Measurements from ENCODE around the gene ARPC1B. TPM values are rescaled to one million over a fixed set of nuclear protein-coding genes. Genes with fewer than 3 reads are reported as not detected.
"Not testable (repeated sequence)": the region's sequence is repeated elsewhere in the genome, so short reads cannot be mapped to it uniquely, and the experiment has no call there.

Gene ARPC1B
- total RNA-seq = 100 to 1,000 TPM in 3 of 4 donors, 10 to 100 TPM in 1; 74.5 to 275 (median 196) TPM

DNA sequence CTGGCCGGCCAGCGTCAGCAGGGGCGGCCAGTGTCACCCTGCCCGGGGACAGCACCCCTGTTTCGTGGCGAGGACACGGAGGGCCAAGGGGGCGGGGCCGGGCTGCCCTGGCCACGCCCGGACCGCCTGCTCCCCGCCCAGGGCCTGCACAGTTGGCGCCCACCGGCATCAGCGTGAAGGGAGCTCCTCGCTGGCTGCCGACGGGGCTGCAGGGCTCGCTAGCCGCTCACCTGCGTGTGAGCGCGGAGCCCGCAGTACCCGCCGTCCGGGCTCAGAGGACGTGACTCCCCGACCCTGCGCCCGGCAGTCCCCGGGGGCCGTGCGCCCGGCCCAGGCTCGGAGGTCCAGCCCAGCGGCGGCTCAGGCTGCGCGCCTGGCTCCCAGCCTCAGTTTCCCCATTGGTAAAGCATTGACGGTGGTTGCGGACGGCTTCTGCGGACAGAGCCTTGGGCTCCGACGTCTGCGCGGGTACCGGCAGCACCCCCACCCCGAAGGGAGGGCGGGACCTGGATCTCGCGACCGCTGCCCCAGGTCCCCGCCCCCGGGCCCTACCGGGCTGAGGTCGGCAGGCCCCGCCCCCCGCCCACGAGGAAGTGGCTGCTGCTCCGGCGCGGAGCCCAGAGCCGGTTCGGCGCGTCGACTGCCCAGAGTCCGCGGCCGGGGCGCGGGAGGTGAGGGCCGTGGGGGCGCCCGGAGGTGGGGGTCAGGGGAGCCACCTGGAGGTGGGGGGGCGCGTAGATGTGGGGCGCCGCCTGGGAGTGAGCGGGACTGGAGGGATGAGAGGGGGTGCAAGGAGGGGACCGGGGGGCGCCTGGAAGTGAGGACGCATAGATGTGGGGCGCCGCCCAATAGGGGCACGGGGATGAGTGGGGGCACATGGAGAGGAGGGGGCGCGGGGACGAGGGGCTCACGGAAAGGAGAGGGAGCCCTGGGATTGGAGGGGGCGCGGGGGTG lies at the start of gene ARPC1B:
Gene ARPC1B (plus strand): TSS at position 620 of the 954 bp plus-strand sequence. CDS start 10,985 bp downstream, outside the sequence.
- peak; percentile 69 to 75 for DNase-seq
- intact Hi-C loops (cut with DNase I; ENCODE audit: low total_unique reads) = no loop called here
- H3K4me1 ChIP-seq = peaks cover 0 to 6% of the 10 kb centered on the region in 2 donors

GRCh38 chr7:99325001-99325493 lies 49.5 kb upstream of the ARPC1B start:
- DNase-seq = no peak
- Histone ChIP-seq H3K9me3 (no peaks in the 10 kb centered on the region), H3K27me3 (no peaks in the 10 kb centered on the region), H3K36me3 (no peaks in the 10 kb centered on the region), H3K4me3 (peak overlapping the region; percentile 90 to 94), H3K4me1 (peaks cover 0 to 6% of the 10 kb centered on the region in 2 donors), H3K27ac (peak overlapping the region; percentile 75 to 84)
- TF ChIP-seq POLR2A (IDR thresholded peaks at IDR 0.05) = no peak
- TF ChIP-seq CTCF (IDR thresholded peaks at IDR 0.05) = no peak
- intact Hi-C loops (cut with DNase I; ENCODE audit: low total_unique reads) = no loop called here

More for the DNA sequence above, at the start of gene ARPC1B:
- no peaks in the 10 kb centered on the region for H3K27me3 ChIP-seq
- TF ChIP-seq POLR2A (IDR thresholded peaks at IDR 0.05) (peak in 1 of 2 donors; percentile 38), CTCF (IDR thresholded peaks at IDR 0.05) (no peak)
- H3K9me3 ChIP-seq = no peaks in the 10 kb centered on the region
- peak within 1 kb of the TSS; percentile 78 to 79 for H3K27ac ChIP-seq
- H3K4me3 ChIP-seq = peak within 1 kb of the TSS; percentile 73 to 74
- H3K36me3 ChIP-seq = no peaks in the 10 kb centered on the region

GRCh38 chr7:99325592-99326407 lies 48.7 kb upstream of the ARPC1B start, which contains the start of gene ARPC1A:
TSS of gene ARPC1A (plus strand) at chr7:99325898. CDS start at chr7:99333354, 7,456 bp downstream.
- intact Hi-C loops (cut with DNase I; ENCODE audit: low total_unique reads) = no loop called here
- H3K4me1 ChIP-seq = peaks cover 0 to 6% of the 10 kb centered on the region in 2 donors
- H3K36me3 ChIP-seq = no peaks in the 10 kb centered on the region
- no peaks in the 10 kb centered on the region for H3K27me3 ChIP-seq
- peak within 1 kb of the TSS; percentile 75 to 84 for H3K27ac ChIP-seq
- H3K9me3 ChIP-seq = no peaks in the 10 kb centered on the region
- peak; percentile 86 to 92 for DNase-seq
- peak; percentile 76 to 83 for TF ChIP-seq POLR2A (IDR thresholded peaks at IDR 0.05)
- TF ChIP-seq CTCF (IDR thresholded peaks at IDR 0.05) = peak; percentile 18 to 34 (median 32)
- peak within 1 kb of the TSS; percentile 90 to 94 for H3K4me3 ChIP-seq

DNA sequence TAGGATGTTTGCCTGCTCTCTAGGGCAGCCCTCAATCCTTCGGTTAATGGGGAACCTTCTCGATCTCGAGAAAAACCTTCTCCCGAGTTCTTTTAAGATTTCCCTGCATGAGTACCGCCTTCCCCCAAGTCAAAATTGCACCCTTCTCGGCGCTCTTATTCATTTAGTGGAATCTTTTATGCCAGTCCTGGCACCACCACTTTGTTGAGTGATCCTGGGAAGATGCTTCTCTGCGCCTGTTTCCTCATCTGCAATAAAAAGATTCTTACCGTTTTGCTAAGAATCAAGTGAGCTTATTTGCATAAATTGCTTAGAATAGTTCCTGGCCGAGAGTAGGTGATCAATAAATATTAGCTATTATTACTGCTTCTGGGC lies 48.1 kb upstream of the ARPC1B start:
- H3K4me3 ChIP-seq = peak overlapping the region; percentile 90 to 94
- no peak for TF ChIP-seq CTCF (IDR thresholded peaks at IDR 0.05)
- no peak for TF ChIP-seq POLR2A (IDR thresholded peaks at IDR 0.05)
- H3K36me3 ChIP-seq = no peaks in the 10 kb centered on the region
- H3K4me1 ChIP-seq = peaks cover 0 to 6% of the 10 kb centered on the region in 2 donors
- DNase-seq = no peak
- H3K9me3 ChIP-seq = no peaks in the 10 kb centered on the region
- intact Hi-C loops (cut with DNase I; ENCODE audit: low total_unique reads) = no loop called here
- peak overlapping the region; percentile 75 to 84 for H3K27ac ChIP-seq
- no peaks in the 10 kb centered on the region for H3K27me3 ChIP-seq

- H3K36me3 ChIP-seq; DNase-seq; H3K27ac ChIP-seq; H3K9me3 ChIP-seq; intact Hi-C loops (cut with DNase I; ENCODE audit: low total_unique reads); H3K27me3 ChIP-seq; H3K4me3 ChIP-seq; H3K4me1 ChIP-seq: not testable (repeated sequence)
These were observed 44.1 kb upstream of the ARPC1B start for GRCh38 chr7:99330314-99330961.

Data from uterus (tissue), 4 donors.